ENCODE results near the gene ZSCAN5B.
A peak's percentile ranks its signal among the peaks of the same experiment; 100 is the strongest.

The ZSCAN5B gene

DNA sequence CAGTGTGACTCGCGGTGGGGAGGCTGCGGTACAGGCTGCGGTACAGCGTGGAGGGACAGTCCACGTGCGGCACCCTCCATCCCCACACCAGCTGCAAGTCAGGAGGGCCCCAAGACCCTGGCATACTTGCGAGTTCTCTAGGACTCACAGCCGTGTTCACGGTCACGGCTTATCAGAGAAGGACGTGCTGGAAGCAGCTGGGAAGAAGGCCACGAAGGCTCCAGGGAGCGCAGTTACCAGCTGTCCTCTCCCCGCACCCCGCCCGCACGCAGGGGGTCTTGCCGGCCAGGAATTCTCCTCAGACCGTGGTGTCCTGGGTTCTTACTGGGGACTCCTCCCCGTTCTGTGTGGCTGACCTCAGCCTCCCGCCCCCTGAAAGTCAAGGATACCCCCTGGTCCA, 50.3 kb downstream of the ZSCAN5B start:
- DNase-seq (ENCODE audit: low read depth, low spot score), result no peak
- H3K4me1 ChIP-seq (ENCODE audit: control insufficient read depth, insufficient read depth, low read length), result no peaks in the 10 kb centered on the region
- no peaks in the 10 kb centered on the region for H3K27me3 ChIP-seq (ENCODE audit: control insufficient read depth, insufficient read depth, low read length)
- no peaks in the 10 kb centered on the region for H3K9me3 ChIP-seq (ENCODE audit: control insufficient read depth, insufficient read depth, low read length)
- H3K27ac ChIP-seq (ENCODE audit: low read length), result no peak overlapping the region
- H3K4me3 ChIP-seq (ENCODE audit: low read length), result no peak overlapping the region
- peaks cover 10% of the 10 kb centered on the region for H3K36me3 ChIP-seq (ENCODE audit: control insufficient read depth, insufficient read depth, low read length)
- WGBS (ENCODE audit: insufficient coverage, insufficient read length), result no CpG with 5 or more reads among the region's 22 CpGs

DNA sequence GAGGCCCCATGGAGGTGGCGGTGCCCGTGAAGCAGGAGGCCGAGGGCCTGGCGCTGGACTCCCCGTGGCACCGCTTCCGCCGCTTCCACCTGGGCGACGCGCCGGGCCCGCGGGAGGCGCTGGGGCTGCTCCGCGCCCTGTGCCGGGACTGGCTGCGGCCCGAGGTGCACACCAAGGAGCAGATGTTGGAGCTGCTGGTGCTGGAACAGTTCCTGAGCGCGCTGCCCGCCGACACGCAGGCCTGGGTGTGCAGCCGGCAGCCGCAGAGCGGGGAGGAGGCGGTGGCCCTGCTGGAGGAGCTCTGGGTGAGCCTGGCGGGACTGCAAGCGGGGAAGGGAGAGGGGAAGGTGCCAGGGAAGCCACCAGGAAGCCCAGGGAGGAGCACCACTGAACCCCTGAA, 50.7 kb downstream of the ZSCAN5B start:
- Histone ChIP-seq H3K9me3 (ENCODE audit: control insufficient read depth, insufficient read depth, low read length) (no peaks in the 10 kb centered on the region), H3K27me3 (ENCODE audit: control insufficient read depth, insufficient read depth, low read length) (no peaks in the 10 kb centered on the region), H3K27ac (ENCODE audit: low read length) (no peak overlapping the region), H3K4me1 (ENCODE audit: control insufficient read depth, insufficient read depth, low read length) (no peaks in the 10 kb centered on the region), H3K36me3 (ENCODE audit: control insufficient read depth, insufficient read depth, low read length) (peaks cover 10% of the 10 kb centered on the region), H3K4me3 (ENCODE audit: low read length) (no peak overlapping the region)
- no peak for DNase-seq (ENCODE audit: low read depth, low spot score)
- no CpG with 5 or more reads among the region's 31 CpGs for WGBS (ENCODE audit: insufficient coverage, insufficient read length)

DNA sequence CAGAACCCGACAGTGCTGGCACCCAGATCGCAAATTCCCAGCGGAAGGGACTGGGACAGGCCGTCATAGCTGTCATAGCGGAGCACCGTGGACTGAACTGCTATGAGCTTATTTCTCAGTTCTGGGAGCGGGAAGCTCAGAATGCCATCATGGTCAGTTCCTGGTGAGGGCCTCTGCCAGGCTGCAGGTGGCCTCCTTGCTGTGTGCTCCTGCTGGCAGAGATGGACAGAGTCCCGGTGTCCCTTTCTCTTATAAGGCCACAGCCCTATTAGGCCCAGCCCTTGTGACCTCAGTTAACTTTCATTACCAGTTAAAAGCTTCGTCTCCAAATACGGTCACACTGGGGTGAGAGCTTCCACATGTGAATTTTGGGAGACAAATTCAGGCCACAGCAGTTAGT, 51.9 kb downstream of the ZSCAN5B start:
- no CpG with 5 or more reads among the region's 10 CpGs for WGBS (ENCODE audit: insufficient coverage, insufficient read length)
- Histone ChIP-seq H3K27me3 (ENCODE audit: control insufficient read depth, insufficient read depth, low read length) (no peaks in the 10 kb centered on the region), H3K27ac (ENCODE audit: low read length) (no peak overlapping the region)

DNA sequence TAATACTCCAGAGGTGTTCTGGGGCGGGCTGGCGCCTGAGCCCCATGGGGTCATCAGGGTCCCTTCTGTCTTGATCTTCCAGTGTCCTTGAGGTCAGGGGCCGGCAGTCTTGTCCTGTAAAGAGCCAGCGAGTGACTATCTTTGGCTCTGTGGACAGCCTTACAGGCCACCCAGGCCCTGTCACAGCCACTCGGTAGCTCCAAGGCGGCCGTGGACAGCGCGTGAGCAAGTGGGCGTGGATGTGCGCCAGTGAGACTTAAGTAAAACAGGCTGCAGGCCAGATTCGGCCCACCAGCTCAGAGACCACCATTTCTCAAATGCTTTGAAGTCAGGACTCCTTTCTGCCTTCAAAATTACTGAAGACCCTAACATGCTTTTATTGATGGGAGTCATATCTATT, 52.8 kb downstream of the ZSCAN5B start:
- no peak for DNase-seq (ENCODE audit: low read depth, low spot score)
- Histone ChIP-seq H3K9me3 (ENCODE audit: control insufficient read depth, insufficient read depth, low read length) (no peaks in the 10 kb centered on the region), H3K36me3 (ENCODE audit: control insufficient read depth, insufficient read depth, low read length) (peaks cover 10% of the 10 kb centered on the region), H3K27ac (ENCODE audit: low read length) (no peak overlapping the region), H3K4me1 (ENCODE audit: control insufficient read depth, insufficient read depth, low read length) (no peaks in the 10 kb centered on the region), H3K4me3 (ENCODE audit: low read length) (no peak overlapping the region), H3K27me3 (ENCODE audit: control insufficient read depth, insufficient read depth, low read length) (no peaks in the 10 kb centered on the region)
- no CpG with 5 or more reads among the region's 12 CpGs for WGBS (ENCODE audit: insufficient coverage, insufficient read length)

More for the DNA sequence above, 51.9 kb downstream of the ZSCAN5B start:
- H3K4me1 ChIP-seq (ENCODE audit: control insufficient read depth, insufficient read depth, low read length), result no peaks in the 10 kb centered on the region
- no peaks in the 10 kb centered on the region for H3K9me3 ChIP-seq (ENCODE audit: control insufficient read depth, insufficient read depth, low read length)
- H3K36me3 ChIP-seq (ENCODE audit: control insufficient read depth, insufficient read depth, low read length), result peaks cover 10% of the 10 kb centered on the region
- no peak overlapping the region for H3K4me3 ChIP-seq (ENCODE audit: low read length)
- no peak for DNase-seq (ENCODE audit: low read depth, low spot score)

DNA sequence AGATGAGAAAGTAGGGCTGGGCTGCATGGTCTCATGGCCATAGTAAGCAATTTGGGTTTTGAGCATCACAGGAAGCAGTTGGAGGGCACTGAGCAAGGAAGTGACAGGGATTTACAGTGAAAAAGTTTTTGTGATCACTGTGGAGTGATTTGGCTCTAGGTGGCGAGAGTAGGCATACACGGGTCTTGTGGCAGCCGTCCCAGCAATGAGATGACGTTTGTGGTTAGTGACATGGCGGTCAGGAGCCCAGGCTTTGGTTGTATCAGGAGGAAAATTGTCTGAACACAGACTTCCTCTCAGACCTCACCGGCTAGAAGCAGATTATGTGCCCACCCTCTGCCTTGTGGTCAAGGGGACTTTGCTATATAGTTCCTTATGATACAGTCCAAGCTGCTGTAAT, 53.2 kb downstream of the ZSCAN5B start:
- H3K9me3 ChIP-seq (ENCODE audit: control insufficient read depth, insufficient read depth, low read length), result no peaks in the 10 kb centered on the region
- DNase-seq (ENCODE audit: low read depth, low spot score), result no peak
- H3K4me3 ChIP-seq (ENCODE audit: low read length), result no peak overlapping the region
- H3K36me3 ChIP-seq (ENCODE audit: control insufficient read depth, insufficient read depth, low read length), result peaks cover 10% of the 10 kb centered on the region
- no peaks in the 10 kb centered on the region for H3K27me3 ChIP-seq (ENCODE audit: control insufficient read depth, insufficient read depth, low read length)
- H3K4me1 ChIP-seq (ENCODE audit: control insufficient read depth, insufficient read depth, low read length), result no peaks in the 10 kb centered on the region
- no CpG with 5 or more reads among the region's 6 CpGs for WGBS (ENCODE audit: insufficient coverage, insufficient read length)
- H3K27ac ChIP-seq (ENCODE audit: low read length), result no peak overlapping the region

DNA sequence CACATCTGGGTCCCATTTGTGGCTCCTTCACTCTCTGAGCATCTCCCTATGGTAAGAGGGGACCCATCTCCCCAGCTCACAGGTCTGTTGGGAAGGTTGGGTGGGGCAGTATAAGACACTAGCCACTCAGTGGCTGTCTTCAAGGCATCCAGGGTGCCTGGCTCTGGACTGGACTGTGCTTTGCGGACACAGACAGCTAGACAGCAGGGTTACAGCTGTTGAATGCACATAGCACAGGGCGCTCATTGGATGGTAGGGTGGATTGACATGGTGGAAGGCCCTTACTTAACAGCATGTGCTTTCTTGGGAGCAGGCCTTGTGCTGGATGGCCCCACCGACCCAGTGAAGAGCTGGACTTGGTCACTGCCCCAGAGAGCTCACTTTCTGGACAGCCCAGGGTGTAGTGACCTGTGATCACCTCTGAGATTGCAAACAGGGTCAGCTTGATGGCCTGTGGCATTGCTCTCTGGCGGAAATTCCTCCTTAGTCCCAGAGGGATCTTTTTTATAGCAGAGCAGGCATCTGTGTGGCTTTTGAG, 54.6 kb downstream of the ZSCAN5B start:
- H3K27ac ChIP-seq (ENCODE audit: low read length), result no peak overlapping the region

DNA sequence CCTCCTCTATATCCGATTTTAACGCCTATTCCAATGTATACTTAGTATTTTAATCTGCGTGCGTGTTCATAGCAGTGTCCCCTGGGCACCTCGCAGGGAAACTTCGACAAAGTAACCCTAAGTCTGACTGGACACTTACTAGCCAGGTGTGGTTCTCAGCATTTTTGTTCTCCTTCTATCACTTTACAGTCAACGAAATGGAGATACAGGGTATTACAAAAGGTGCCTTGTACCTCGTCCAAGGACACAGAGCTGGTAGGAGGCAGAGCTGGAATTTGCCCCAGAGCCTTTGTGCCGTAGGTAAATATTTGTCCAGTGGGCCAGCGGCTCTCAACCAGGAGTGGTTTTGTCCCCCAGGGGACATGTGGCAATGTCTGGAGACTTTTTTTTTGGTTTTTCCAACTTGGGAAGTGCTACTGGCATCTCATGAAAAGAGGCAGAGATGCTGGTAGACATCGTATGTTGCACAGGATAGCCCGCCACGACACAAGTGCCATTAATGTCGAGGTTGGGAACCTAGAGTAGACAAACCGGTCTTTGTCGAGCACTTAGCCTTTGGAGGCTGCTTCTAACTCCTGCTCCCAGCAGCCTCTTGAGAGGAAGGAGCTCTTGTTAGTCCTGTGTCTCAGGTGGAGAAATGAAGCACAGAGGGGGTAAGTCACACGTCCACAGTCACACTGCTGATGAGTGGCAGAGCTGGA, 55.3 kb downstream of the ZSCAN5B start:
- H3K27me3 ChIP-seq (ENCODE audit: control insufficient read depth, insufficient read depth, low read length), result no peaks in the 10 kb centered on the region

More for the DNA sequence above, 54.6 kb downstream of the ZSCAN5B start:
- H3K4me3 ChIP-seq (ENCODE audit: low read length), result no peak overlapping the region
- H3K9me3 ChIP-seq (ENCODE audit: control insufficient read depth, insufficient read depth, low read length), result no peaks in the 10 kb centered on the region
- DNase-seq (ENCODE audit: low read depth, low spot score), result no peak
- no peaks in the 10 kb centered on the region for H3K27me3 ChIP-seq (ENCODE audit: control insufficient read depth, insufficient read depth, low read length)
- no CpG with 5 or more reads among the region's 4 CpGs for WGBS (ENCODE audit: insufficient coverage, insufficient read length)
- H3K4me1 ChIP-seq (ENCODE audit: control insufficient read depth, insufficient read depth, low read length), result no peaks in the 10 kb centered on the region
- H3K36me3 ChIP-seq (ENCODE audit: control insufficient read depth, insufficient read depth, low read length), result peaks cover 10% of the 10 kb centered on the region

DNA sequence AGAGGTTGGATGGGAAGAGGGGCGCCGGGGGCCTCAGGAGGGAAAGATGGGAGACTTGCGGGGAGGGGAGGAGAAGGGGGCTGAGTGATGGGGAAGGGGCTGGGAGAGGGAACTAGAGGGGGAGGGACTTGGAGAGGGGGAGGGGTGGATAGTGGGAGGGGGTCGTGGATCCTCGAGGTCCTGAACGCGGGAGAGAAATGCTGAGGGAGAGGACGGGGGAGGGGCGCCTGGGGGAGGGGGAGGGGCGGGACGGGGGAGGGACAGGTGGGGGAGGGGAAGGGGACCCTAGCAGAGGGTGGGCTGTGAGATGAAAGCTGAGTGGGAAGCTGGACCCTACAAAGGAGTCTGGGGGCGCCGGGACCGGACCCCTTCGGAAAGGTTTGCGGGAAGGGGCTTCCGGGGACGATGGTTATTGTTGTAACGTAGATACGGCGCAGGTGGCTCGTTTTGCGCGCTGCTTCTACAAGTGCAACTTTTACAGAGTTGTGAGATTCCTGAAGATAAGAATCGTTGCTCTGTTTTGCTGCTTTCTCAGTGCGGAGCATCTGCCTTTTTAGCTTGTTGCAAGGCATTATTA, 56.1 kb downstream of the ZSCAN5B start:
- Histone ChIP-seq H3K36me3 (ENCODE audit: control insufficient read depth, insufficient read depth, low read length) (no peaks in the 10 kb centered on the region), H3K9me3 (ENCODE audit: control insufficient read depth, insufficient read depth, low read length) (no peaks in the 10 kb centered on the region), H3K4me3 (ENCODE audit: low read length) (peak overlapping the region; percentile 63; the same call in 1 of the 2 replicates), H3K27me3 (ENCODE audit: control insufficient read depth, insufficient read depth, low read length) (no peaks in the 10 kb centered on the region), H3K4me1 (ENCODE audit: control insufficient read depth, insufficient read depth, low read length) (no peaks in the 10 kb centered on the region), H3K27ac (ENCODE audit: low read length) (no peak overlapping the region)
- DNase-seq (ENCODE audit: low read depth, low spot score), result no peak
- whole genome bisulfite sequencing (ENCODE audit: insufficient coverage, insufficient read length), result no CpG with 5 or more reads among the region's 26 CpGs

More for the DNA sequence above, 55.3 kb downstream of the ZSCAN5B start:
- Histone ChIP-seq H3K27ac (ENCODE audit: low read length) (no peak overlapping the region), H3K4me1 (ENCODE audit: control insufficient read depth, insufficient read depth, low read length) (no peaks in the 10 kb centered on the region), H3K36me3 (ENCODE audit: control insufficient read depth, insufficient read depth, low read length) (peaks cover 4% of the 10 kb centered on the region), H3K9me3 (ENCODE audit: control insufficient read depth, insufficient read depth, low read length) (no peaks in the 10 kb centered on the region), H3K4me3 (ENCODE audit: low read length) (peak overlapping the region; percentile 63; the same call in 1 of the 2 replicates)
- DNase-seq (ENCODE audit: low read depth, low spot score), result no peak
- no CpG with 5 or more reads among the region's 17 CpGs for WGBS (ENCODE audit: insufficient coverage, insufficient read length)

DNA sequence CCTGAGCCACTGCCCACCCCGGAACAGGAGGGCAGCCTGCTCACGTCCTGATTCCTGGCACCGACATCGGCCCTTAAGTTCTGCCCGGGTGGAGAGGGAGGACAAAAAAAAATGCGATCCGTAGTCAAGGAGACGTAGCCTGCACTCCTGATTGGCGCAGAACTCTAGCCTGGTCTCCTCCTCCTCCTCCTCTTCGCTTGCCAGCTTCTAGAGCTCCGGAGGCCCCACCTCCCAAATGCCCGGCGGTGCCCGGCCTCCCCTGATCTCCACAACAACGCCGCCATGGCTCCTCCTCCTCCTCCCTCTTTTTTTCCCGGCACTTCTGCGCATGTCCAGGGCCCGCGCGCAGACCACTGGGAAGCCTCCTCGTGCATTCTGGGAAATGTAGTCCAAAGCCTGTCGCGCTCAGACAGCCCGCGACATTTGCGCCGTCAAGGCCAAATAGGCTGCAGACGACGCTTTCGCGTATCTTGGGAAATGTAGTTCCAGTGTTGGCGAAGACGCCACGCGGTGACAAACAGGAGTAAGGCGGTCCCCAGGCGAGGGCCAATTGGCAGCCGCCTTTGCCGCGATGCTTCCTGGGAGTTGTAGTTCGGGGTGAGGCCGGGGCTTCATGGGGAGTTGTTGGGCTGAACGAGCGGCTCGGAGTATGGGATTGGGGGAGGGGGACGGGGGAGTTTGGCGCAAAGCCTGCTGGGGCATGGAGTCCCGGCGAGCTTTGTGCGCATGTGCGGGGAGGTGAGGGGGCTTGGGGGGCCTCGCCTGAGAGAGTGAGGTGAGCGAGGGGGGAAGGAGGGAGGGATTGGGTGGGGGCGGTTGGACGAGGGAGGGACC, 56.8 kb downstream of the ZSCAN5B start, which contains the start of gene ZNF444:
ZNF444 (plus strand) TSS at position 705 of the 834 bp plus-strand sequence. CDS start 5,625 bp downstream, outside the sequence.
- WGBS (ENCODE audit: insufficient coverage, insufficient read length), result no CpG with 5 or more reads among the region's 56 CpGs
- Histone ChIP-seq H3K4me3 (ENCODE audit: low read length) (peak within 1 kb of the TSS; percentile 63; the same call in 1 of the 2 replicates), H3K4me1 (ENCODE audit: control insufficient read depth, insufficient read depth, low read length) (no peaks in the 10 kb centered on the region), H3K27ac (ENCODE audit: low read length) (no peak within 1 kb of the TSS), H3K9me3 (ENCODE audit: control insufficient read depth, insufficient read depth, low read length) (no peaks in the 10 kb centered on the region), H3K36me3 (ENCODE audit: control insufficient read depth, insufficient read depth, low read length) (no peaks in the 10 kb centered on the region), H3K27me3 (ENCODE audit: control insufficient read depth, insufficient read depth, low read length) (no peaks in the 10 kb centered on the region)
- DNase-seq (ENCODE audit: low read depth, low spot score), result peak; percentile 98
